ENCODE measurements around the gene ANO7. TPM values are rescaled to one million over a fixed set of nuclear protein-coding genes. Genes with fewer than 3 reads are reported as not detected.

Gene ANO7
- total and polyA plus RNA-seq, 2 of the 13 experiments (the other 11 are each of a cell fraction or from before 2014, with no cell fraction given), result 4.1 to 4.9 TPM

GRCh38 chr2:241224018-241224850, 35.8 kb downstream of the ANO7 start (continued):
- no peak for TF ChIP-seq MAFG (CRISPR knock-in tag; IDR thresholded peaks at IDR 0.05)

- Histone ChIP-seq H3K9me3 (ENCODE audit: low read length) (no peaks in the 10 kb centered on the region), H3K27ac (ENCODE audit: extremely low read length, insufficient read depth, low read length) (peak overlapping the region; percentile 78), H3K79me2 (ENCODE audit: insufficient read depth, low read length) (peaks cover 34% of the 10 kb centered on the region), H3K36me3 (replicated peaks in 1 of 2; ENCODE audit: control insufficient read depth in 1 of 2, insufficient read depth in 2 of 2, low read length in 2 of 2) (peaks cover 23 to 46% of the 10 kb centered on the region in 2 experiments), H3K4me1 (ENCODE audit: insufficient read depth, low read length) (peaks cover 57% of the 10 kb centered on the region), H3K4me2 (ENCODE audit: low read depth, low read length) (peak overlapping the region; percentile 92), H4K20me1 (ENCODE audit: insufficient read depth, low read length) (peaks cover 18% of the 10 kb centered on the region; the same call in 1 of the 2 replicates), H3K27me3 (ENCODE audit: control insufficient read depth in 1 of 2, insufficient read depth in 2 of 2, low read length in 2 of 2) (no peaks in the 10 kb centered on the region), H3K4me3 (replicated peaks in 1 of 3; ENCODE audit: insufficient read depth in 1 of 3, low read depth in 2 of 3, low read length in 3 of 3) (peak overlapping the region in 1 of 3 experiments; percentile 70; a peak in 2 of 6 replicates), H2AFZ (ENCODE audit: low read length) (no peak overlapping the region), H3K9ac (ENCODE audit: insufficient read depth, low read depth, low read length) (peak overlapping the region; percentile 59)
- peak; percentile 1 for ATAC-seq
- no TSS peak for BruUV-seq (replicated peaks)
- in situ Hi-C loops (cut with HindIII; ENCODE audit: extremely low pct_ligation_motif_present, low pct_unique_long_range_greater_than_20kb), result loop anchor here (25.0 kb wide), 1 partner anchor 663 kb away; the partner anchor contains the start of genes ANKMY1, DUSP28 and RNPEPL1
- intact Hi-C loops (cut with micrococcal nuclease; ENCODE audit: unreplicated experiment), result loop anchor here (5.0 to 10.0 kb wide), 2 partner anchors 133 to 370 kb away; no protein-coding TSS in a partner anchor
- ChIA-PET POLR2A (interaction anchor here (1.1 to 4.3 kb wide), 6 partner anchors 9 to 462 kb away, joined by 3 to 21 read pairs (median 8); partner anchors contain the start of genes DTYMK, HDLBP, MTERF4 and SEPTIN2), CTCF (ENCODE audit: low intra/inter-chr PET ratio, low total read pairs) (no interaction called here)
- WGBS (ENCODE audit: low lambda C conversion rate), result 63% methylated on average over 8 of the region's 8 CpGs
- DNase-seq (ENCODE audit: low spot score), result no peak
- FAIRE-seq, result no peak
- TF ChIP-seq HNF1B (CRISPR knock-in tag; IDR thresholded peaks at IDR 0.05) (peak; percentile 2; the same call in 1 of the 2 replicates), SSRP1 (CRISPR knock-in tag; IDR thresholded peaks at IDR 0.05) (peak; percentile 70; the same call in 1 of the 2 replicates), ZBTB7A (CRISPR knock-in tag; IDR thresholded peaks at IDR 0.05) (peak; percentile 45; the same call in 1 of the 2 replicates), ASH2L (IDR thresholded peaks at IDR 0.05; ENCODE audit: insufficient read length, low read depth, low read length) (no peak), KIAA2018 (CRISPR knock-in tag; IDR thresholded peaks at IDR 0.05; ENCODE audit: borderline replicate concordance) (no peak), MAFF (IDR thresholded peaks at IDR 0.05; ENCODE audit: low read depth, low read length) (no peak), GATAD2A (CRISPR knock-in tag; IDR thresholded peaks at IDR 0.05) (no peak), ZNF354B (CRISPR knock-in tag; IDR thresholded peaks at IDR 0.05) (no peak), SIX4 (CRISPR knock-in tag; IDR thresholded peaks at IDR 0.05) (0 out of 2 replicates have a peak, but pooled peaks have one; percentile 4), AGO1 (IDR thresholded peaks at IDR 0.05; ENCODE audit: low read depth, low read length, poor library complexity, severe bottlenecking) (no peak)
Observed at GRCh38 chr2:241224851-241225438, 36.5 kb downstream of the ANO7 start.
